ENCODE measurements around the gene NEDD4L. TPM values are rescaled to one million over a fixed set of nuclear protein-coding genes. Genes with fewer than 3 reads are reported as not detected.

The NEDD4L gene
- total RNA-seq, 1 experiment from 2014 or later: 108 TPM

DNA sequence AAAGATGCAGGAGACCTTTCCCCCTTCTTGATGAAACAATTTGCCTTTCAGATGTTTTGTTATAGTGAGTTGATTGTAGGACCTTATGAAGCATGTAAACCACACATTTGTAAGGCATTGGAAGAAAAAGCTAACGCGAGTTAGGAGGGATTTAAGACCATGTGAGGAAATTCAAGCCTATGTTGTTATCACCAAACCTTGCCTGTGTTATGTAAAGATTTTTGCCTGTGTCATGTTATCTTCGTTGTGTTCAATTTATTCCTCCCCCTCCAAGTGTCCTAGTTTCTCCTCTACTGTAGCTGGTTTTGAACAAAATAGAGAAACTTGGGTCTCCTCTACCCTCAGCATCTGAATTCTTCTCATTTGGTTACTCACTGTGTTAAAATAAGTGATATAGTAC lies 173.0 kb downstream of the NEDD4L start:
- H3K4me1 Mint-ChIP-seq (ENCODE audit: insufficient read depth, unreplicated experiment): peaks cover 48% of the 10 kb centered on the region
- no peaks in the 10 kb centered on the region for H3K36me3 Mint-ChIP-seq (ENCODE audit: insufficient read depth, unreplicated experiment)
- H3K9me3 Mint-ChIP-seq (ENCODE audit: unreplicated experiment): no peaks in the 10 kb centered on the region
- no peak overlapping the region for H3K4me3 Mint-ChIP-seq (ENCODE audit: unreplicated experiment)
- POLR2A ChIA-PET: interaction anchor here (0.6 to 9.3 kb wide), 14 partner anchors 11 to 1217 kb away, joined by 3 to 171 read pairs (median 5); no protein-coding TSS in a partner anchor
- intact Hi-C loops (cut with micrococcal nuclease): no loop called here
- TF ChIP-seq, protein P1, sequence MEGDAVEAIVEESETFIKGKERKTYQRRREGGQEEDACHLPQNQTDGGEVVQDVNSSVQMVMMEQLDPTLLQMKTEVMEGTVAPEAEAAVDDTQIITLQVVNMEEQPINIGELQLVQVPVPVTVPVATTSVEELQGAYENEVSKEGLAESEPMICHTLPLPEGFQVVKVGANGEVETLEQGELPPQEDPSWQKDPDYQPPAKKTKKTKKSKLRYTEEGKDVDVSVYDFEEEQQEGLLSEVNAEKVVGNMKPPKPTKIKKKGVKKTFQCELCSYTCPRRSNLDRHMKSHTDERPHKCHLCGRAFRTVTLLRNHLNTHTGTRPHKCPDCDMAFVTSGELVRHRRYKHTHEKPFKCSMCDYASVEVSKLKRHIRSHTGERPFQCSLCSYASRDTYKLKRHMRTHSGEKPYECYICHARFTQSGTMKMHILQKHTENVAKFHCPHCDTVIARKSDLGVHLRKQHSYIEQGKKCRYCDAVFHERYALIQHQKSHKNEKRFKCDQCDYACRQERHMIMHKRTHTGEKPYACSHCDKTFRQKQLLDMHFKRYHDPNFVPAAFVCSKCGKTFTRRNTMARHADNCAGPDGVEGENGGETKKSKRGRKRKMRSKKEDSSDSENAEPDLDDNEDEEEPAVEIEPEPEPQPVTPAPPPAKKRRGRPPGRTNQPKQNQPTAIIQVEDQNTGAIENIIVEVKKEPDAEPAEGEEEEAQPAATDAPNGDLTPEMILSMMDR (IDR thresholded peaks at IDR 0.05; ENCODE audit: unreplicated experiment): no peak
- CTCF ChIA-PET: interaction anchor here (0.6 to 2.5 kb wide), 6 partner anchors 18 to 309 kb away, joined by 3 to 19 read pairs (median 4); no protein-coding TSS in a partner anchor
- no TSS peak for BruUV-seq (replicated peaks)
- no peak overlapping the region for H3K27ac Mint-ChIP-seq (ENCODE audit: low read depth, unreplicated experiment)
- DNase-seq (ENCODE audit: unreplicated experiment): no peak
- no peaks in the 10 kb centered on the region for H3K27me3 Mint-ChIP-seq (ENCODE audit: insufficient read depth, unreplicated experiment)

DNA sequence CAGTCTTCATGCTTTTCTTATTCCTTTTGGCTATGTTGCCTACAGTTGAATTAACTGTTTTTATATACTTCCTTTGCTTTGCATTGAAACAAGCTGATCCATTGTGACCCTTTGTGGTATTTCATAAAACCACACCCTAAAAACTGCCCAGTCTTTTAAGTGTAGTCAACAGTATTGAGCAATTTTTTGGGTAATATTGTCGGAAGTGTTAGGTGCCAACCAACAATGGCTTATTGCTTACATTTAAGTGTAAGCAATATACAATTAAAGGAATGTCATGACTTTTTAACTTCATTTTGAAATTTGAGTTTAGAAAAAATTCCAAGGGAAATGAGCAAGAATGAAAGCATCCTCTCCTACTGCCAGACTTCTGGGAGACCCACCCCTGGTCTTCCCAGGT lies 174.1 kb downstream of the NEDD4L start:
- H3K27ac Mint-ChIP-seq (ENCODE audit: low read depth, unreplicated experiment): peak overlapping the region; percentile 16
- intact Hi-C loops (cut with micrococcal nuclease): no loop called here
- CTCF ChIA-PET: interaction anchor here (0.6 to 2.5 kb wide), 4 partner anchors 37 to 550 kb away, joined by 4 to 19 read pairs (median 4); no protein-coding TSS in a partner anchor
- POLR2A ChIA-PET: interaction anchor here (0.6 to 9.3 kb wide), 16 partner anchors 10 to 1567 kb away, joined by 3 to 171 read pairs (median 4); partner anchors contain the start of genes ONECUT2 and WDR7
- H3K9me3 Mint-ChIP-seq (ENCODE audit: unreplicated experiment): no peaks in the 10 kb centered on the region
- no peaks in the 10 kb centered on the region for H3K27me3 Mint-ChIP-seq (ENCODE audit: insufficient read depth, unreplicated experiment)
- peaks cover 49% of the 10 kb centered on the region for H3K4me1 Mint-ChIP-seq (ENCODE audit: insufficient read depth, unreplicated experiment)
- no TSS peak for BruUV-seq (replicated peaks)
- H3K36me3 Mint-ChIP-seq (ENCODE audit: insufficient read depth, unreplicated experiment): peaks cover 6% of the 10 kb centered on the region
- no peak overlapping the region for H3K4me3 Mint-ChIP-seq (ENCODE audit: unreplicated experiment)
- TF ChIP-seq, protein P1 (IDR thresholded peaks at IDR 0.05; ENCODE audit: unreplicated experiment): no peak
- peak; percentile 77 for DNase-seq (ENCODE audit: unreplicated experiment)

DNA sequence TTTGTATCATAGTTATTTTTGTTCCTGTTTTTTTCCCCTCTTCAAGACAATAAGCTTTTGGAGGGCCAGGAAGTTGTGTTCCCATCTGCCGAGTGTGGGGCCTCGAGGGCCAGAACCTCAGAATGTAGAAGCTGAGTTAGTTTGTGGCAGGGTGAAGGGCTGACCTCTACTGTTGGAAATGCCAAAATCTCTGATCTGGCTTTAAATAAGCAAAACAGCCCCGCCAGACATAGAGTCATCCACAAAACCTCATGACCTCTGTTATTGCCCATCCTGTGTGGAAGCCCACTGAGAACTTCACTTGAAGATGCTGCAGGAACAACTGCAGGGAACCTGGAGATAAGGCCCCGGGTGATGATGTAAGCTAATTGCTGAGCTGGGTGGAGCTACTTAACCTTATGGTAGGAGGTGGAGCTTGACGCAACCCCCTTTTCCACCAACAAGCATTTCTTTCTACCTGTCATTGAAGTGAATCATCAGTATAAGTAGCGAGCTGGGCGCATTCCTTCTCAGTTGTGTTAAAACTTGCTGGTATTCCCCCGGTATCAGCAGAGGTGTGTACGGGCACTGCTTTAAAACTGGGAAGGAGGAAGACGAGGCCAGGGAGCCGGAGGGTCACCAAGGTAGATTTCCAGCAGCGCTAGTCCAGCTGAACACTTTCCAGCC lies 177.2 kb downstream of the NEDD4L start:
- intact Hi-C loops (cut with micrococcal nuclease): loop anchor here (5.0 kb wide), 1 partner anchor 84 kb away; no protein-coding TSS in a partner anchor
- TF ChIP-seq, protein P1 (IDR thresholded peaks at IDR 0.05; ENCODE audit: unreplicated experiment): no peak
- H3K27ac Mint-ChIP-seq (ENCODE audit: low read depth, unreplicated experiment): peak overlapping the region; percentile 98

DNA sequence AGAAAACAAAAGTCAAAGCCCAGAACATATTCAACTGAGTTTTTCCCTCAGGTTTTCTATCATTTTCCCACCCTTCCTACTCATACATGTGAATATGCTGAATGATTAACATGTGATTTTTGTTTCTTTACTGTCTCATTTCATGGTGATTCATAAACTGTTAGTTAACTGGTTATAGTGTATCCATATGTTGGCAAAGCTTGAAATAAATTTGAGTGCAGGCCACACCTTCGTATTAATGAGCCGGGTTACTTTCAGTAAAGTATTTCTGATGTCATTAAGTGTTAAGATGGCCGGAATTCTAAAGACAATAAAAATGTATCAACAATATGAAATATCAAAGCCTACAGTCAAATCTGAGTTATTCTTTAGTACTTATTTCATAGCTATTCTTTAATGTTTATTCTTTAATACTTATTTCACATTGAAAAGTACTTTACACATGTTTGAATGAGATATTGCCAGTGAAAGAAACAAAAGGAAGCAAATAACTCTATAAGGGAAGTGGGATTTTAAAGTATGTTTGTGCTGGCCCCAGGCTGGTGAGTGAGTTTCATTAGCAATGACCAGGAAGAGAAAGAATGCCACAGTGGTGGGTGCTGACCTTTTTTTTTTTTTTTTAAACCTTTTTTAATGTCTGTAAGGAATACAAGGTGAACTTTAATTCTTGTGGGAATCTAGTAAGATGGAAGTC lies 178.6 kb downstream of the NEDD4L start:
- TF ChIP-seq, protein P1 (IDR thresholded peaks at IDR 0.05; ENCODE audit: unreplicated experiment): no peak
- H3K4me3 Mint-ChIP-seq (ENCODE audit: unreplicated experiment): peak overlapping the region; percentile 84

More for the DNA sequence above, 177.2 kb downstream of the NEDD4L start:
- no TSS peak for BruUV-seq (replicated peaks)
- CTCF ChIA-PET: interaction anchor here (0.5 to 2.8 kb wide), 12 partner anchors 11 to 600 kb away, joined by 3 to 16 read pairs (median 4); no protein-coding TSS in a partner anchor
- peak; percentile 93 for DNase-seq (ENCODE audit: unreplicated experiment)
- Mint-ChIP-seq H3K4me3 (ENCODE audit: unreplicated experiment) (peak overlapping the region; percentile 84), H3K9me3 (ENCODE audit: unreplicated experiment) (no peaks in the 10 kb centered on the region), H3K4me1 (ENCODE audit: insufficient read depth, unreplicated experiment) (peaks cover 48% of the 10 kb centered on the region), H3K27me3 (ENCODE audit: insufficient read depth, unreplicated experiment) (no peaks in the 10 kb centered on the region), H3K36me3 (ENCODE audit: insufficient read depth, unreplicated experiment) (peaks cover 11% of the 10 kb centered on the region)
- POLR2A ChIA-PET: interaction anchor here (0.6 to 9.3 kb wide), 41 partner anchors 8 to 591 kb away, joined by 3 to 171 read pairs (median 6); partner anchors contain the start of gene NEDD4L

More for the DNA sequence above, 178.6 kb downstream of the NEDD4L start:
- H3K4me1 Mint-ChIP-seq (ENCODE audit: insufficient read depth, unreplicated experiment): peaks cover 38% of the 10 kb centered on the region
- CTCF ChIA-PET: interaction anchor here (0.5 to 1.6 kb wide), 5 partner anchors 27 to 101 kb away, joined by 3 to 4 read pairs (median 4); no protein-coding TSS in a partner anchor
- no TSS peak for BruUV-seq (replicated peaks)
- no peaks in the 10 kb centered on the region for H3K27me3 Mint-ChIP-seq (ENCODE audit: insufficient read depth, unreplicated experiment)
- POLR2A ChIA-PET: interaction anchor here (0.5 to 9.3 kb wide), 37 partner anchors 7 to 592 kb away, joined by 3 to 171 read pairs (median 6); no protein-coding TSS in a partner anchor
- intact Hi-C loops (cut with micrococcal nuclease): loop anchor here (2.0 to 5.0 kb wide), 2 partner anchors 36 to 85 kb away; no protein-coding TSS in a partner anchor
- peak; percentile 17 for DNase-seq (ENCODE audit: unreplicated experiment)
- H3K36me3 Mint-ChIP-seq (ENCODE audit: insufficient read depth, unreplicated experiment): peaks cover 19% of the 10 kb centered on the region
- peak overlapping the region; percentile 98 for H3K27ac Mint-ChIP-seq (ENCODE audit: low read depth, unreplicated experiment)
- H3K9me3 Mint-ChIP-seq (ENCODE audit: unreplicated experiment): no peaks in the 10 kb centered on the region

Data from MCF 10A (cell line).